ENCODE data around the gene PPP1R9A. TPM values are rescaled to one million over a fixed set of nuclear protein-coding genes. Genes with fewer than 3 reads are reported as not detected.

PPP1R9A gene
- polyA plus RNA-seq, 1 donor (not counting 4 experiments of a cell fraction or from before 2014, with no cell fraction given): 0.01 TPM

GRCh38 chr7:95245828-95246500 lies 338.6 kb downstream of the PPP1R9A start:
- Histone ChIP-seq H3K79me2 (ENCODE audit: control insufficient read depth, insufficient read depth, low read length) (no peaks in the 10 kb centered on the region), H2AFZ (ENCODE audit: control insufficient read depth, low read length) (no peak overlapping the region), H3K4me3 (ENCODE audit: control insufficient read depth in 2 of 3, extremely low read depth in 1 of 3, insufficient read depth in 2 of 3, low read depth in 1 of 3, low read length in 3 of 3) (no peak overlapping the region), H3K27ac (ENCODE audit: control insufficient read depth, insufficient read depth, low read length) (no peak overlapping the region), H3K9ac (ENCODE audit: control insufficient read depth, extremely low read depth, insufficient read depth, low read length) (no peak overlapping the region), H3K9me3 (ENCODE audit: control insufficient read depth, low read depth, low read length) (no peaks in the 10 kb centered on the region), H3K36me3 (ENCODE audit: control insufficient read depth in 2 of 2, extremely low read depth in 1 of 2, insufficient read depth in 2 of 2, low read length in 2 of 2) (no peaks in the 10 kb centered on the region), H3K9me1 (ENCODE audit: control insufficient read depth, extremely low read depth, insufficient read depth, low read length) (no peaks in the 10 kb centered on the region), H3K4me2 (ENCODE audit: control insufficient read depth, extremely low read depth, insufficient read depth, low read depth, low read length) (no peak overlapping the region), H4K20me1 (ENCODE audit: control insufficient read depth, extremely low read depth, insufficient read depth, low read length) (no peaks in the 10 kb centered on the region), H3K27me3 (ENCODE audit: control insufficient read depth, extremely low read depth, insufficient read depth, low read length) (no peaks in the 10 kb centered on the region), H3K4me1 (ENCODE audit: control insufficient read depth, extremely low read depth, insufficient read depth, low read length) (no peaks in the 10 kb centered on the region)
- dilution Hi-C loops (cut with MboI; ENCODE audit: extremely low pct_ligation_motif_present, low sequenced_read_pairs): no loop called here
- FAIRE-seq (no peak), DNase-seq (ENCODE audit: low read depth, low spot score) (no peak)
- TF ChIP-seq CTCF (optimal IDR thresholded peaks at IDR 0.05 in 1 of 3, IDR thresholded peaks at IDR 0.05 in 1 of 3, conservative IDR thresholded peaks at IDR 0.05 in 1 of 3; ENCODE audit: extremely low read depth in 1 of 3, insufficient read depth in 2 of 3, low read length in 3 of 3): no peak
- no peak for TF ChIP-seq EZH2 (IDR thresholded peaks at IDR 0.05; ENCODE audit: low read length)

- Histone ChIP-seq H3K79me2 (ENCODE audit: control insufficient read depth, insufficient read depth, low read length) (no peaks in the 10 kb centered on the region), H3K9me3 (ENCODE audit: control insufficient read depth, low read depth, low read length) (no peaks in the 10 kb centered on the region), H3K9ac (ENCODE audit: control insufficient read depth, extremely low read depth, insufficient read depth, low read length) (no peak overlapping the region), H3K27me3 (ENCODE audit: control insufficient read depth, extremely low read depth, insufficient read depth, low read length) (no peaks in the 10 kb centered on the region), H3K9me1 (ENCODE audit: control insufficient read depth, extremely low read depth, insufficient read depth, low read length) (no peaks in the 10 kb centered on the region), H3K27ac (ENCODE audit: control insufficient read depth, insufficient read depth, low read length) (no peak overlapping the region), H3K4me2 (ENCODE audit: control insufficient read depth, extremely low read depth, insufficient read depth, low read depth, low read length) (no peak overlapping the region), H3K4me1 (ENCODE audit: control insufficient read depth, extremely low read depth, insufficient read depth, low read length) (no peaks in the 10 kb centered on the region), H2AFZ (ENCODE audit: control insufficient read depth, low read length) (no peak overlapping the region), H4K20me1 (ENCODE audit: control insufficient read depth, extremely low read depth, insufficient read depth, low read length) (no peaks in the 10 kb centered on the region), H3K4me3 (ENCODE audit: control insufficient read depth in 2 of 3, extremely low read depth in 1 of 3, insufficient read depth in 2 of 3, low read depth in 1 of 3, low read length in 3 of 3) (no peak overlapping the region), H3K36me3 (ENCODE audit: control insufficient read depth in 2 of 2, extremely low read depth in 1 of 2, insufficient read depth in 2 of 2, low read length in 2 of 2) (no peaks in the 10 kb centered on the region)
- DNase-seq (ENCODE audit: low read depth, low spot score) (peak; percentile 11), FAIRE-seq (peak; percentile 83)
- peak; percentile 77 to 85 (median 84) for TF ChIP-seq CTCF (optimal IDR thresholded peaks at IDR 0.05 in 1 of 3, IDR thresholded peaks at IDR 0.05 in 1 of 3, conservative IDR thresholded peaks at IDR 0.05 in 1 of 3; ENCODE audit: extremely low read depth in 1 of 3, insufficient read depth in 2 of 3, low read length in 3 of 3)
- TF ChIP-seq EZH2 (IDR thresholded peaks at IDR 0.05; ENCODE audit: low read length): no peak
- dilution Hi-C loops (cut with MboI; ENCODE audit: extremely low pct_ligation_motif_present, low sequenced_read_pairs): no loop called here
These were observed 339.5 kb downstream of the PPP1R9A start for GRCh38 chr7:95246831-95247370.

Data from keratinocyte (primary cell).